PC-9 (cell line): Measurements from ENCODE around the gene DOCK4.

Experiments used
- EZH2 ChIP-seq: fragments of 200-600 bp; sonication (generic); IDR thresholded peaks from 2 replicates; pipeline ENCODE4 v1.8.0; 2017; ENCODE audit warnings: antibody characterized with exemption, low read depth
- TF ChIP-seq, protein P1 (sequence below): fragments of 200-600 bp; sonication (generic); conservative IDR thresholded peaks from 2 replicates; pipeline ENCODE4 v1.6.1; 2017; ENCODE audit warnings: mixed run types, antibody characterized with exemption, mild to moderate bottlenecking, moderate library complexity

DNA sequence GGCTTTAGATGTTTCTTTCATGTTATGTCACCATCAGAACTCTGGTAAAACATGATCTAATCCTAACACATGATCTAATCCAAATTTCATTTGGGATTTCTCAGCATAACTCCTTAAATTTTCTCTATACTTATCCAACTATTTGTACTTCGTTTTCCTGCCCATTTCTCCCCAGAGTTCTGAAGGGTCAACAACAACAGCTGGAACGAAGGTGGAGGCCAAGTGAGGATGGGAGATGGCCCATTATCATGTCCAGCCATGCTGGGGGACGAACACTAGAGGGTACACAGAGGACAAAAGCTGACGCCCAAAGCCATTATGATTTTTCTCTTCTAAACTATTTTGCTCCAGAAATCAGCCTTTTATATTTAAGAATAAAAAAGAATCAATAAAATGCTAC is 185.4 kb downstream of the DOCK4 start:
- TF ChIP-seq EZH2: no peak
- TF ChIP-seq, protein P1, sequence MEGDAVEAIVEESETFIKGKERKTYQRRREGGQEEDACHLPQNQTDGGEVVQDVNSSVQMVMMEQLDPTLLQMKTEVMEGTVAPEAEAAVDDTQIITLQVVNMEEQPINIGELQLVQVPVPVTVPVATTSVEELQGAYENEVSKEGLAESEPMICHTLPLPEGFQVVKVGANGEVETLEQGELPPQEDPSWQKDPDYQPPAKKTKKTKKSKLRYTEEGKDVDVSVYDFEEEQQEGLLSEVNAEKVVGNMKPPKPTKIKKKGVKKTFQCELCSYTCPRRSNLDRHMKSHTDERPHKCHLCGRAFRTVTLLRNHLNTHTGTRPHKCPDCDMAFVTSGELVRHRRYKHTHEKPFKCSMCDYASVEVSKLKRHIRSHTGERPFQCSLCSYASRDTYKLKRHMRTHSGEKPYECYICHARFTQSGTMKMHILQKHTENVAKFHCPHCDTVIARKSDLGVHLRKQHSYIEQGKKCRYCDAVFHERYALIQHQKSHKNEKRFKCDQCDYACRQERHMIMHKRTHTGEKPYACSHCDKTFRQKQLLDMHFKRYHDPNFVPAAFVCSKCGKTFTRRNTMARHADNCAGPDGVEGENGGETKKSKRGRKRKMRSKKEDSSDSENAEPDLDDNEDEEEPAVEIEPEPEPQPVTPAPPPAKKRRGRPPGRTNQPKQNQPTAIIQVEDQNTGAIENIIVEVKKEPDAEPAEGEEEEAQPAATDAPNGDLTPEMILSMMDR: no peak
